Measurements from ENCODE around the gene SYTL5.

DNA sequence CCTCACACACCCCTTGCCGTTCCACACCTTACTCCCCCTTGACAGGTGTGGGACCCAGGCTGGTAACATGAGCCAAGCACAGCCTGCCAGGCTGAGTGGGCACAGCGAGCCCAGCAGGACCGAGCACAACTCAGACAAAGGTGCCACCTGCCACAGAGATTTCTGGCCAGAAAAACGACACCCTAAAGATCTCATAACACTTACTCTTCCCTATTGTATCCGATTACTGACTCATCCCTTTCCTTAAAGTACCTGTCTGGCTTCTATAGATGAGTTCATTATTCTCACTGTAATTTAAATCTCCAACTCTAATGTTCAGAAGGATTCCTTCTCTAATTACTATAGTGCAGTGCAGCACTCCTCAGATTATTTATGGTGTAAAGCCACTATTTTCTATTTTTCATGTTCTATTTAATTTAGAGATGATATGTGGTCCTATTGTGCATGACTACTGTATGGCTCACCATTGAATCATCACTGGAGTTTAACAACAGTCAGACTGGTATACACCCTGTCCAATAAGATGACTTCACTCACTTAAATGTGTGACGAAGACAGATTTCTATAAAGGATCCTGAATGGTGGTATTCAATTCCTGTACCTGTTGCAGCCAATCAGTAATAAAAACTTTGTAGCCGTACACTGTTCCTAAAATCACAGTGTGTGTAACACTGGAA is 7.6 kb upstream of the SYTL5 start:
- TF ChIP-seq, protein P1, sequence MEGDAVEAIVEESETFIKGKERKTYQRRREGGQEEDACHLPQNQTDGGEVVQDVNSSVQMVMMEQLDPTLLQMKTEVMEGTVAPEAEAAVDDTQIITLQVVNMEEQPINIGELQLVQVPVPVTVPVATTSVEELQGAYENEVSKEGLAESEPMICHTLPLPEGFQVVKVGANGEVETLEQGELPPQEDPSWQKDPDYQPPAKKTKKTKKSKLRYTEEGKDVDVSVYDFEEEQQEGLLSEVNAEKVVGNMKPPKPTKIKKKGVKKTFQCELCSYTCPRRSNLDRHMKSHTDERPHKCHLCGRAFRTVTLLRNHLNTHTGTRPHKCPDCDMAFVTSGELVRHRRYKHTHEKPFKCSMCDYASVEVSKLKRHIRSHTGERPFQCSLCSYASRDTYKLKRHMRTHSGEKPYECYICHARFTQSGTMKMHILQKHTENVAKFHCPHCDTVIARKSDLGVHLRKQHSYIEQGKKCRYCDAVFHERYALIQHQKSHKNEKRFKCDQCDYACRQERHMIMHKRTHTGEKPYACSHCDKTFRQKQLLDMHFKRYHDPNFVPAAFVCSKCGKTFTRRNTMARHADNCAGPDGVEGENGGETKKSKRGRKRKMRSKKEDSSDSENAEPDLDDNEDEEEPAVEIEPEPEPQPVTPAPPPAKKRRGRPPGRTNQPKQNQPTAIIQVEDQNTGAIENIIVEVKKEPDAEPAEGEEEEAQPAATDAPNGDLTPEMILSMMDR (IDR thresholded peaks at IDR 0.05) = no peak
- no peak for TF ChIP-seq EP300 (IDR thresholded peaks at IDR 0.05)
- no peak for TF ChIP-seq PHF8 (IDR thresholded peaks at IDR 0.05; ENCODE audit: borderline replicate concordance, low read depth)
- TF ChIP-seq, protein P2, sequence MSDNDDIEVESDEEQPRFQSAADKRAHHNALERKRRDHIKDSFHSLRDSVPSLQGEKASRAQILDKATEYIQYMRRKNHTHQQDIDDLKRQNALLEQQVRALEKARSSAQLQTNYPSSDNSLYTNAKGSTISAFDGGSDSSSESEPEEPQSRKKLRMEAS (IDR thresholded peaks at IDR 0.05) = no peak
- TF ChIP-seq, protein P3, sequence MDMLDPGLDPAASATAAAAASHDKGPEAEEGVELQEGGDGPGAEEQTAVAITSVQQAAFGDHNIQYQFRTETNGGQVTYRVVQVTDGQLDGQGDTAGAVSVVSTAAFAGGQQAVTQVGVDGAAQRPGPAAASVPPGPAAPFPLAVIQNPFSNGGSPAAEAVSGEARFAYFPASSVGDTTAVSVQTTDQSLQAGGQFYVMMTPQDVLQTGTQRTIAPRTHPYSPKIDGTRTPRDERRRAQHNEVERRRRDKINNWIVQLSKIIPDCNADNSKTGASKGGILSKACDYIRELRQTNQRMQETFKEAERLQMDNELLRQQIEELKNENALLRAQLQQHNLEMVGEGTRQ (IDR thresholded peaks at IDR 0.05) = no peak
- no peak for TF ChIP-seq BHLHE40 (IDR thresholded peaks at IDR 0.05; ENCODE audit: low read depth, low read length)
- TF ChIP-seq NFE2L2 (conservative IDR thresholded peaks at IDR 0.05; ENCODE audit: low read length) = no peak
- TF ChIP-seq POLR2A (IDR thresholded peaks at IDR 0.05; ENCODE audit: low read length) = no peak
- no peak for TF ChIP-seq POLR2AphosphoS2 (conservative IDR thresholded peaks at IDR 0.05; ENCODE audit: low read length)

Measured in A549 (cell line).